Activated CD4-positive, alpha-beta T cell treated with anti-CD3 and anti-CD28 coated beads, Interleukin-2, amount 50 U/mL, for 24 hours (primary cell): ENCODE measurements around the gene NNAT.
"Not testable (repeated sequence)": the region's sequence is repeated elsewhere in the genome, so short reads cannot be mapped to it uniquely, and the experiment has no call there.

Source experiments
- DNase-seq, 2 donors: peaks; one replicate each; pipeline ENCODE4 v3.0.0-alpha.2; 2020; ENCODE audit warnings: low read depth in 1 of 2, low spot score in 1 of 2

Gene NNAT, protein sequence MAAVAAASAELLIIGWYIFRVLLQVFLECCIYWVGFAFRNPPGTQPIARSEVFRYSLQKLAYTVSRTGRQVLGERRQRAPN

DNA sequence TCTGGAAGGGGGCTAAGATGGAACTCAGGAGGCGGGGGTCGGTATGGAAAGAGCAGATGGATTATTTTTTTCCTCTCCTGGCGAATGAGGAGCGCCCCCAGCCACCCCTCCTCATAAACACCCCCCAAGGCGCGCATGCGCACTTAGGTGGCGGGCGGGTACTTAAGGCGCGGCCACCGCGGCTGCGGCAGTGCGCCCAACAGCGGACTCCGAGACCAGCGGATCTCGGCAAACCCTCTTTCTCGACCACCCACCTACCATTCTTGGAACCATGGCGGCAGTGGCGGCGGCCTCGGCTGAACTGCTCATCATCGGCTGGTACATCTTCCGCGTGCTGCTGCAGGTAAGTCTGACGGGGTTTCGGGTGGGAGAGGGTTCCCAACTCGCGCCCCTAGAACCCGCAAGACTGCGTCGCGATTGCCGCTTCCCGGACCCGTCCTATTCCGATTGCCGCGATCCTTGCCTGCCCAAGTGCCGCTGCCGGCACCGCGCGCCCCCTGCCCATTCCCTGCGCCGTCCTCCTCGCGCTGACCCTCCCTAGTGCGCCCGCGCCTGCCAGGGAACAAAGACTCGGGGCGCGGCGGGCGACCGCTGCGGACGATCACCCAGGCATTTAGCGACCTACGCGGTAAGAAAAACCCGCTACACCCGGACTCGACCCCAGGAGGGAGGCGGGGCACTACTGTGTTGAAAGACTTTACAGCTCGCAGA lies at the start of gene NNAT:
Gene NNAT, plus strand, starts transcription at position 190 of the 711 bp plus-strand sequence. Its CDS starts 82 bp downstream, at position 272.
- DNase-seq: no peak

DNA sequence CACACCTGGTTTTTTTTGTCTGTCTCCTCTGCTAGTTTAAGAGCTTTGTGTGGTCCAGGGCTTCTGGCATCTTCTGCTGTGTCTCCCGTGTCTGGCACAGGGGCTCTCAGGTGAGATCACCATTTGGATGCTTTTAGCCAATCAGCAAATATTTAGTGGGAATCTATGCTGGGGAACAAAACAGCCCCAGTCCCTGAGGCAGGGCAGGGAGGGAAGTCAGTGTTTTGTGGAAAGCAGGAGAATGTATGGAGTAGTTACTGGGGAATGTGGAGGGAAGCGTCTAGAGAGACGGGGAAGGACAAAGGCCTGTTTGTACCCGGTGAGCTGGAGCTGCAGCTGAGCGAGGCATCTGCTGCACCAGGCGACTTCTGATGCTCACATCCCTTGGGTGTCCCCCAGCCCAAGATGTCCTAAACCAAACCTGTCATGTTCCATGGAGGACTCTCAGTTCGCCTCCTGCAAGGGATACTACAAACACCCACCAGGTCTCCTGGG lies 49.3 kb upstream of the NNAT start:
- no peak for DNase-seq

DNA sequence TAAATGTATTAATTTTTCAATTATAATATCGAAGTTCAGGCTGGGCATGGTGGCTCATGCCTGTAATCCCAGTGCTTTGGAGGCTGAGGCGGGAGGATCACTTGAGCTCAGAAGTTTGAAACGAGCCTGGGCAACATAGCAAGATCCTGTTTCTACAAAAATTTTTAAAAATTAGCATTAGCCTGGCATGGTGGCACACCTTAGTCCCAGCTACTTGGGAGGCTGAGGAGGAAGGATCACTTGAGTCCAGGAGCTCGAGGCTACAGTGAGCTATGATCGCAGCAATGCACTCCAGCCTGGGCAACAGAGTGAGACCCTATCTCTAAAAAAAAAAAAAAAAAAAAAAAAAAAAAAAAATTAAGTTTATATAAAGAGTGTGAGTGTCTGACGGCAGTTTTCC lies 48.6 kb upstream of the NNAT start:
- not testable (repeated sequence) for DNase-seq

DNA sequence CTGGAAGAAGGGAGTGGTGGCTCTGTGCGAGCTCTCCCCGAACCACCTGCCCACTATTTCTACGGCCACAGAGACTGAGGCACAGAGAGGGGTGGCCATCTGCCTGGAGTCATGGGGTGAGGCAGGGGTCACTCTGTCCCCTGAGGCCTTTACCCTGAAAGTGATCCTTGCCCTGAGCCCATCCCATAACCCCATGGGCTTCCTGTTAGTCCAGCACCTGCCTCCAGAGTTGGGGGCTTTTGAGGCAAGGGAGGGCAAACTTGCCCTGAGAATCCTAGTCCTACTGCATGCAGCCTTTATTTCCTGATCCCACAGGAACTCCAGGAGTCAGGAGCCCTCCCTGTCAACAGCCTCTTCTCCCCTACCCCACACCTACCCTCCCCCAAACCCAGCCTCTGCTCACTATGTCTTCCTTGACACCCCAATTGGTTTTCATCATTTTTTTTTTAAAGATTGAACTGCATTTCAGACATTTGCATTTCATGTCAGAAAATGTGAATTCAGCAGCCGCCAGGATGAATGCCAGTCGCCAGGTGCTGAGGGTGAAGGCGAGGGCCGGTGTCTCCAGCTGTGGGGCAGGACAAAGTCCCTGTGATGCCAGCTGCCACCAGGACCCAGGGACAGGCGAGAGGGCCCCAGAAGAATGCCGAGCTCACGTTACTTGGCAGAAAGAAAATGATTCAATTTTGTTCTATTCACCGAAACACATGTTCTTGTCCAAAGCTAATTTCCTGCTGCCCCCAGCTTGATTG lies 47.6 kb upstream of the NNAT start:
- no peak for DNase-seq

DNA sequence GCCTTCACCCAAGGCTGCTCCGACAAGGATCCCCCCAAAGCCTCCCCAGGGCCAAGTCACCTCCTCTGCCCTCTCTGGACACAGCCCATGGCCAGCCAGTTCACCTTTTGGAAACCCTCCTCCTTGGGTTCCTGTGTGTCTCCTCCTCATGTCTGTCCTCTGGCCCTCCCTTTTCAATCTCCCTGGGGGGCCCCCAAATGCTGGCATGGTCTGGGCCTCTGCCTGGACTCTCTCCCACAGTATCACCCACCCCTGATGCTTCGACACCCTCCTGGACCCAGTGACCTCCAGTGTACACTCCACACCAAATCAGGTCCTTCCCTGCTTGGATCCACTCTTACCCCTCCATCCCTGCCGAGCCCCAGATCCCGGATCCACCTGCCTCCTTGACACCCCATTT lies 46.7 kb upstream of the NNAT start:
- DNase-seq: no peak

DNA sequence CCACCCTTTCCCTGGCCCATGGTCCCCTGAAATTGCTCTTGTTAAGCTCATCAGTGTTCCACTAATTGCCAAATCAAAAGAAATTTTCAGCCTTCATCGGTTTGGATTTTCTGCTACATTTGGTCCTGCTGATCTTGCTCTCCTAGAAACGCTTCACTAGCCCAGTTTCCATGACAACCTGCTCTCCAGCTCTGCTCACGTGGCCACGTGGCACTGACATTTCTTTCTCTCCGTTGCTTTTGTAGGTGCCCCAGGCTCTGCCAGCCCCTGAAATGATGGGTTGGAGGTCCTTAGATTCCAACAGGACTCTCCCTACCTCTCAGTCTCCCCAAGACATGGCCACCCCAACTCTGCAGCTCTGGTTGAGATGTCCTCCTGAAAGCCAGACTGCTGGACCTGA lies 45.8 kb upstream of the NNAT start:
- no peak for DNase-seq

DNA sequence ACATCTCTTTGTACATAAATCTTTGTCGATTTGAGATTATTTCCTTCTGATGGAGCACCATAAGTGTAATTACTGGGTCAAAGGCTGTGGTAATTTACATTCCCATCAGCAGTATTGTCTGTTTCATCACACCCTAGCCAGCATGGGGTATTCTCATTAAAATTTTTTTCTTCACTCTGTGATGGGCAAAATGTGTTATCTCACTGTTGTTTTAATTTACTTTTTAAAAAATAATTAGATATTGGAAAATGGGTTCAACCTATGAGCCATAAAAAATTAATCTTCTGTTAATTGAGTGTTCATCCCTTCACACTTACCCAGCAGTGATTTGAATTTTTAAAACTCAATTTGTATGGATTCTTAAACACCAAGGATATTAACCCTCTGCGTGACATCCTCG lies 44.0 kb upstream of the NNAT start:
- DNase-seq: no peak

DNA sequence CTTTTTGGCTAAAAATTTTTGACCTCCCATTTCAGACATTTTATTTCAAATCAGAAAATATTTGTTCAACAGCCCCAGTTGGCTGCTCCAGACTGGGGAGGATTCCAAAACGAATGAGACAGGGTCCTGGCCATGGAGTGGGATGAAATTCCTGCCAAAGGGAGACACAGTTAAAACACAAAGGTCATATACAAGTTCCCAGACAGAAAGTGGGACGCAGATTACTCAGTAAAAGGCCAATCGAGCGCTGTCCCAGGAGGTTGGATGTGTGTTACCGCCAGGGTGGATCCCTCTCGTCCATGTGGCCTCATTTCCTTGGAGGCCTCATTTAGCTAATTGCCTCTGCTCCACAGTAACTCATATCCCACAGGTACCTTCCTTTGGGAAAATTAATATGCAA lies 41.8 kb upstream of the NNAT start:
- DNase-seq: no peak

DNA sequence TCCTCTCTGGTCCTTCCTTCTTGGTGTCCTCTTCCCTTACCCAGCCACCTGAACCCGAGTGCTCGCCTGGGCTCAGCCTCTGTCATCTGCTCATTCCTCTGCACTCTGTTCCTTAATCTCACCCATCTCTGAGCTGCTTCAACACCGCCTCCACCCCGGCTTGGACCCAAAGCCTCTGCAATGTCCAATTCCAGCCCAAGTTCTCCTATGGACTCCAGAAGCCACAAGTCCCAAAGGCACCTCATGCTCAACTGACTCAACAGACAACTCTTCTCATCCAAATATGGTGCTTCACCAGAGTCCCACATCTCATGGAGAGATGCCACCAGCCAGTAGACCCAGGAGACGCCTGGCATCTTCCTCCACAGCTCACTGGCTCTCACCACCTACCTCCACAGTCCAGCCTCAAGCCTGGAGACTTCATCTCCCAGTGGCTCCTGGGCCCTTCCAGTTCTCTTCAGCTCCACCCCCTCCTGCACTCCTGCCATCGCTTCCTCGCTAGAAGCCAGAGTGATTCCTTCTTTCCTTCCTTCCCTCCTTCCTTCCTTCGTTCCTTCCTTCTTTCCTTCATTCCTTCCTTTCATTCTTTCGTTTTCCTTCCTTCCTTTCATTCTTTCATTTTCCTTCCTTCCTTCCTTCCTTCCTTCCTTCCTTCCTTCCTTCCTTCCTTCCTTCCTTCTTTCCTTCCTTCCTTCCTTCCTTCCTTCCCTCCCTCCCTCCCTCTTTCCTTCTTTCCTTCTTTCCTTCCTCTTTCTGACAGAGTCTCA lies 40.9 kb upstream of the NNAT start:
- no peak for DNase-seq

DNA sequence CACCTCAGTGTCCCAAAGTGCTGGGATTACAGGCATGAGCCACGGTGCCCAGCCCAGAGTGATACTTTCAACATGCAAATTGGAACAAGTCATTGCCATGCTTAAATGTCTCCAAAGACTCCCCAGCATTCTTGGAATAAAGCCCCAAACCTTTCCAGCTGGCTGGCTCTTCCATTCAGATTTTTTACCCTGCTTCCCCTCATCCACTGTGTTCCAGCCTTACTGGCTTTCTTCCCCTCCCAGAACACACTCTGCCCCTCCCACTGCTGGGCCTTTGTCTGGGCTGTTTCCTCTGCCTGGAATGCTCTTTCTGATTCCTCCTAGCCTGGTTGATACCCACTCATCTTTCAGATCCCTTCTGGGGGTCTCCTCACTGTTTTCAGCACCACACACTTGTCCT lies 40.1 kb upstream of the NNAT start:
- DNase-seq: no peak

DNA sequence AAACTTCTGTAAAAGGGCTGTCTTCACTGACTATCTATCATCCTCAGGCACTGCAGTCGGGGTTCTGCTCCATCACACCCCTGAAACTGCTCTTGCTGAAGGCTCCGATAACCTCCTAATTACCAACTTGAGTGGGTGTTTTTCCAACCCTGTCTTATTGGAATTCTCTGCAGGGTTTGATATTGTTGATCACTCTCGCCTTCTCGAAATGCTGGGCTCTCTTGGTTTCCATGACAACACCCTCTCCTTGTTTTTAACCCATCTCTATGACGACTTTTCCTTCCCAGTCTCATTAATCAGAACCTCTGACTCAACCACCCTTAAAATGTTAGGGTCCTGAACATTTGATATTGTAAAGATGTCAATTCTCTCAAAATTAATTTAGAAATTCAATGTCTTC lies 39.4 kb upstream of the NNAT start:
- DNase-seq: no peak

DNA sequence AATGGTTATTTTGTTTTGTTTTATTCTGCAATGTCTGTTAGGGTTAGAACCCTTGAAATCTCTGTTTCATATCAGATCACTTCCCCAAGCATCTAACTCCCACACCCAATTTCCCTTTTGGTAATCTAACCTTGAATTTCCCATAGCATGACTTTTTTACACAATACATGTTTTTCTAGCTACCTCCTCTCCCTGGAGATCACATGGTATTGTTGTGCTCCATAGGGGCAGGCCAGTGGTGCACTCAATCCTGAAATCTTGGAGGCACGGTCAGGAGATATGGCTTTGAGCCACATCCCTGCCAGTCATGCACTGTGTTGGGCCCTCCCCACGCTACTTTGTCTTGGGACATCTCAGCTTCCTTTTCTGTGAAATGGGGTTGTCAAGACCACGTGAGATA lies 36.7 kb upstream of the NNAT start:
- DNase-seq: no peak

DNA sequence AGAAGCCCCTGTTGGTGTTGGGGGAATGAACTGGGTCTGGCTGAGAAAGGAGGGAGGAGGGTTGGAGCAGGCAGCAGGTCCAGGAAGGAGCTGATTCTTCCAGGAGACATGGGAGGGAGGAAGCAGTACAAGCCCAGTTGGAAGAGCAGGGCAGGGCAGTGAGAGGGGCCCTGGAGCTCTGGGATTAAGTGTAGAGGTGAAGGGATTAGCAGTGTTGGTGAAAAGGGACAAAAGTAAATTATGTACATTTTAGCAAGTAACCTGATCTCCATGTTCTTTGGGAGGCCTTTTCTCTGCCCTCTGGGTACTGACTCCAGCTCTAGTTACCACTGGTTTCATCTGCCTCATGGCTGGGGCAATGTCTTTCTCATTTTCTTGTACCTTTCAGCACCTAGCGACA lies 34.8 kb upstream of the NNAT start:
- DNase-seq: not testable (repeated sequence)

DNA sequence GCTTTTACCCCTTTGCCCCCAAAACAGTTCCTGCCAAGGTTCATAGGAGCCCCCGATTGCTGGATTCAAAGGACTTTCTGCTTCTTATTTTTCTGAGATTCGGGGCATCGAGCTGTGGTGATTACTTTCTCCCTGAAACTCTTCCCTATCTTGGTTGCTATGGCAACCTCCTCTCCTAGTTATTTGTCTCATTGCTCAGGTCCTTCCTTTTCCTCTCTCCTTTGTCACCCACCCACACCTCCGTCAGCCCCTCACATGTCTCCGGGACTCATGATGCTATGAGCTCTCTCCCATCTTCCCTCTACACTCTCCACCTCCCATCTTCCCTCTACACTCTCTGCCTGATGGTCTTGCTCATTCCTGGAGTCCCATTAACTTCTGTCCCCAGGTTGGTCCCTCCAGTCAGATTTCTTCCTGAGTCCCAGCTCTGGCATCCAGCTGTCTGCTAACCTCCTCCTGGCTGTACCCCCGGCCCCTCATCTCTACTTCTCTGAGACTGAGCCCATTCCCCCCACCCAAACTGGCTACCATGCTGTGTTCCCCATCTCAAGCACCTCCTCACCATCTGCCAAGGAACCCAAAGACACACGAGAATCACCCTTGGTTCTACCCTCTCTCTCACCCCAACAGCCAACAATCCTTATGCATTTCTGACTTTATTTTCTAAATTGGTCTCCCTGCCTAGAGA lies 30.2 kb upstream of the NNAT start:
- DNase-seq: no peak

DNA sequence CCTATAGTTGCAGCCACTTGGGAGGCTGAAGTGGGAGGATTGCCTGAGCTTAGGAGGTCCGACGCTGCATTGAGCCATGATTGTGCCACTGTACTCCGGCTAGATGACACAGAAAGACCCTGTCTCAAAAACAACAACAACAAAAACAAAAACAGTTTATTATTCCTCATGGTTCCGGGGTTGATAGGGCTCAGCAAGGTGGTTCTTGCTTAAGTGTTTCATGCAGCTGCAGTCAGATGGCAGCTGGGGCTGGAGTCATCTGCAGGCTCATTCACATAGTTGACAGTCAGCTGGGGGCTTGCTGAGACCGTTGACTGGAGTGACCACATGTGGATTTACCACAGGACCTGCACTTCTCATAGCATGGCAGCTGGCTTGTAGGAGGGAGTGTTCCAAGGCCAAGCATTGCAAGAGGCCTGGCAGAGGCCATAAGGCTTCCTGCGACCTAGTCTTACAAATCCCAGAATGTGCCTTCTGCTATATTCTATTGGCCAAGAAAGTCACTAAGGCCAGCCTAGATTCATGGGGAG lies 28.9 kb upstream of the NNAT start:
- DNase-seq: no peak

DNA sequence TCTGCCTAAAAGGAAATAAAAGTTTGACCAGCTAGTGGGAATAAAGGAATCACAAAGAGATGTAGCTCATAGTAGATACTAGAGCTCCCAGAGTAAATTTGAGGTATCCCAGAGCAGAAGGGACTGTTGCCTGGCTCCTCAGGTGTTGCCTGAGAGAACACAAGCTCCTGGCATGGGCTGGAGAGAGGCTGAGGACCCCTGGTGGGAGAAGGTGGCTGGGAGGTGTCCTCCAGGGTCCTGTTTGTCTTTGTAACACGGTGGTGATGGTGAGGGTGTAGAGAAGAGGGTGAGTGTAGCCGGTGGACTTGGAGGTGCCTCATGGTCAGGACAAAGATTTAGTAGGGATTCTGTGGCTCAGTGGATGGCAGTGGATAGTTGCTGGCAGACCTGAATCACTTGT lies 28.1 kb upstream of the NNAT start:
- no peak for DNase-seq

DNA sequence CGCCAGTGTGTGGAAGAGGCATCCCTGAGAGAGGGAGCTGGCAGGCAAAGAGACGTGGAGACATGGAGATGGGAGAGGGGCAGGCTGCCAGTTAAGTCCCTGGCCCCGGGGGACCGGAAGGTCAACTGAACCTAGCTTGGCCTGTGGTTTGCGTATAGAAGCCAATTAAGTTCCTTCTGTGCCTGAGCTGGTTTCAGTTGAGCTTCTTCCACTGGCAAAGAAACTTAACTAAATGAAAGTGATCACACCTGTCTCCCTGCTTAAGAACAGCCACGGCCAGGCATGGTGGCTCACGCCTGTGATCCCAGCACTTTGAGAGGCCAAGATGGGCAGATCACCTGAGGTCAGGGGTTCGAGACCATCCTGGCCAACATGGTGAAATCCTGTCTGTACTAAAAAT lies 26.7 kb upstream of the NNAT start:
- DNase-seq: no peak

DNA sequence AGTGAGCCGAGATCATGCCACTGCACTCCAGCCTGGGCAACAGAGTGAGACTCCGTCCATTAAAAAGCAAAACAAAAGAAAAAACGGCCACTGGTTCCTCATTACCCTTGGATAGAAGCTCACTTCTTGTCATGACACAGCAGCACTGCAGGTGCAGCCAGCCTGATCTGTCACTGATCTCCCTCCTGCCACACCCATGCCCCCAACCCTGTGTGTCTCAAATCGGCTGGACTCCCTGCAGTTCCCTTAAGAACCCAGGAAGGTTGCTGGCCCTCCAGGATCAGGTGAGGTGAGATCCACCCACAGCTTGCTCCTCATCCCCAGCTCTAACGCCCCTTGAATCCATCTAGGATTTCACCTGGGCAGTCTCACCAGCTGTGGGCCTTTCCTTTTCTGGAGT lies 26.3 kb upstream of the NNAT start:
- no peak for DNase-seq

DNA sequence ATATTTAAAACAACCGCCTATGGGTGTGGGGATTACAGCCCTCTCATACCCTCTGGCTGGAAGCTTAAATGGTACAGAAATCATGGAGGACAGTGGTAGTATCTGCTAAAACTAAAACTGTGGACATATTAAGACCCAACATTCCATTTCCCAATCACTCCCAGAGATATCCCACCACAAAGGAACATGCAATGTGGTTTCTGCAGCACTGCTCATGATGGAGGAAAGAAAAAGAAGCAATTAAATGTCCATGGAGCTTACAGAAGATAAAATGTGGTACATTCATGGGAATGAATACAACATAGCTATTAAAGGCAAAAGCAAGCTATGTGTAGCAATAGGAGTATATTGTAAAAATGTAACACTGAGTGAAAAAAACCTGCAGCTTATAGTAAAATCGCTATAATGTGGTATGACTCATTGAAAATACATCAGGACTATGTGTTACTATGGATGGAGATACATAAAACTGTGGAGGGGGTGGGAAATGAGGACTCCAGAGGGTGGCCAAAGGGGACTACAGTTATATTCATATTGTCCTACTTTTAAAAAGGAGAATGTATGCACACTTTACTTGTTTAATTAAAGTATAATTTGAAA lies 22.9 kb upstream of the NNAT start:
- no peak for DNase-seq

DNA sequence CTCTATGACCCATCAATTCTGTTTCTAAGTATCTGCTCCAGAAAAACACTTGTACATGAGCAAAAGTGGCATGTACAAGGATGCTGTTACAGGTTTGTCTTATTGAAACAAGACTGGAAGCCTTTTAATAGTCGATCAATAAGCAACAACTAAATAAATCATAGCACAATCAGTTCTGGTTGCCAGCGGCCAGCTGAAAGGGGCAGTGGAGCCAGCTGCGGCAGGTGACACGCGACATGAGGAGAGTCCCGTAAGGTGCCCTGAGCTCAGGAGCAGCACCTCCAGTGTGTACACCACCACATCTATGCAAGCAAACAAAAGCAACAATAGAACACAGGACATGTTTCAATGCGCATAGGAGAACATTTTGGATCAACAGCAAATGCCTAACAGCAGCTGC lies 20.7 kb upstream of the NNAT start:
- no peak for DNase-seq

DNA sequence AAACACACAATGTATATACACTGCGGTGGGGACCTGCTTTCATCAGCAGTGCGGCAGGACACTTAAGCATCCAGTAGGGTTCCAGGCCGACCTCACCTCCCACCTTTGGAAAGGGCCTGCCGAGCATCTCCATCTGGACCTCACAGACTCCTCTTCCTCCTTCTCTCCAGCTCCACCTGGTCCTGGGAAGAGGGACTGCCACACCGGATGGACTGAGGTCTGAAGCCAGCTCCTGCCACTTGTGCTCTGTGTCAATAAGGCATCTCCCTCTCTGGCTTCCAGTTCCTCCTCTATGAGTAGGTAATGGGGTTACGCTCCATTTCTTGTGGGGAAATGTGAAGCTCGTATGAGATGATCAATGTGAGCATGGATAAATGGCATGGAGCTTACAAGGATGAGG lies 19.1 kb upstream of the NNAT start:
- DNase-seq: no peak
